OCI-LY3 (cell line): ENCODE measurements around the gene CCDC183.

ENCODE experiments used
- EZH2phosphoT487 ChIP-seq: fragments of 200-600 bp; shearing (Covaris generic); IDR thresholded peaks from 2 replicates; pipeline ENCODE4 v1.6.1; 2018; ENCODE audit warnings: antibody characterized with exemption, mixed run types, low read depth
- TF ChIP-seq, protein P1 (sequence below): fragments of 200-600, 300-600 bp; sonication (generic); IDR thresholded peaks from 2 replicates; pipeline ENCODE4 v1.5.1; 2014; ENCODE audit warnings: antibody characterized with exemption, low read length, low read depth

- TF ChIP-seq, protein P1, sequence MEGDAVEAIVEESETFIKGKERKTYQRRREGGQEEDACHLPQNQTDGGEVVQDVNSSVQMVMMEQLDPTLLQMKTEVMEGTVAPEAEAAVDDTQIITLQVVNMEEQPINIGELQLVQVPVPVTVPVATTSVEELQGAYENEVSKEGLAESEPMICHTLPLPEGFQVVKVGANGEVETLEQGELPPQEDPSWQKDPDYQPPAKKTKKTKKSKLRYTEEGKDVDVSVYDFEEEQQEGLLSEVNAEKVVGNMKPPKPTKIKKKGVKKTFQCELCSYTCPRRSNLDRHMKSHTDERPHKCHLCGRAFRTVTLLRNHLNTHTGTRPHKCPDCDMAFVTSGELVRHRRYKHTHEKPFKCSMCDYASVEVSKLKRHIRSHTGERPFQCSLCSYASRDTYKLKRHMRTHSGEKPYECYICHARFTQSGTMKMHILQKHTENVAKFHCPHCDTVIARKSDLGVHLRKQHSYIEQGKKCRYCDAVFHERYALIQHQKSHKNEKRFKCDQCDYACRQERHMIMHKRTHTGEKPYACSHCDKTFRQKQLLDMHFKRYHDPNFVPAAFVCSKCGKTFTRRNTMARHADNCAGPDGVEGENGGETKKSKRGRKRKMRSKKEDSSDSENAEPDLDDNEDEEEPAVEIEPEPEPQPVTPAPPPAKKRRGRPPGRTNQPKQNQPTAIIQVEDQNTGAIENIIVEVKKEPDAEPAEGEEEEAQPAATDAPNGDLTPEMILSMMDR, result no peak
- TF ChIP-seq EZH2phosphoT487, result no peak
These were observed 36.5 kb upstream of the CCDC183 start for GRCh38 chr9:136759436-136760325.
